ENCODE results near the gene PABPN1.

DNA sequence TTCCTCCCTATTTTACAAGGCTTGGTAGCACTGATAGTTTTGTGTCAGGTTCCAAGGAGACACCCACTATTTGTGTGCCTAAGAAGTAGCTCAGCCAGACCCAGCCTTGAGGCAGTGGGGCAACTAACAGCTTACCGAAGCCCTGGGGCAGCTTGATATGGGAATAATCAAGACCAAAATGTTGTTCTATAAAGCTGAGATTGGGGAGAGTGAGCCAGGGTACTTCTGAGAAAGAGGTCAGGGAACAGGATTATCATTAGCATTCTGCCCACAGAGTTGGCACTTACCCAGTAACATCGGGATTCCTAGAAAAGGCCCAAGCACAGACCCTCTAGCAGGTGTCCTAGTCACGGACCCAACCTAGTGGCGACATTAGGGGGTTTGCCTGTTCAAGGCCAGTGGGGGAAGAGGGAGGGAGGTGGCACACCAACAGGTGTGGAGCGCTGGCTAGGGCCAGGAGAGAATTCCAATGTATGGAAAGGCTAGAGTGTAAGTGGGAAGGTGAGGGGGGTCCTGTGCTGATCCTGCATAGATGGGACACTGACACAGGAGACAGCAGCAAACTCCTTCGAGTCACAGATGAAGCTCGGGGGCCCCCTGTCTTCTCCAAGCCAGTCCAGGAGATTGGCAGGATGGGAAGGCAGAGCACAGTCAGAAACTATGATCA, 23.5 kb upstream of the PABPN1 start:
- TF ChIP-seq, protein P1, sequence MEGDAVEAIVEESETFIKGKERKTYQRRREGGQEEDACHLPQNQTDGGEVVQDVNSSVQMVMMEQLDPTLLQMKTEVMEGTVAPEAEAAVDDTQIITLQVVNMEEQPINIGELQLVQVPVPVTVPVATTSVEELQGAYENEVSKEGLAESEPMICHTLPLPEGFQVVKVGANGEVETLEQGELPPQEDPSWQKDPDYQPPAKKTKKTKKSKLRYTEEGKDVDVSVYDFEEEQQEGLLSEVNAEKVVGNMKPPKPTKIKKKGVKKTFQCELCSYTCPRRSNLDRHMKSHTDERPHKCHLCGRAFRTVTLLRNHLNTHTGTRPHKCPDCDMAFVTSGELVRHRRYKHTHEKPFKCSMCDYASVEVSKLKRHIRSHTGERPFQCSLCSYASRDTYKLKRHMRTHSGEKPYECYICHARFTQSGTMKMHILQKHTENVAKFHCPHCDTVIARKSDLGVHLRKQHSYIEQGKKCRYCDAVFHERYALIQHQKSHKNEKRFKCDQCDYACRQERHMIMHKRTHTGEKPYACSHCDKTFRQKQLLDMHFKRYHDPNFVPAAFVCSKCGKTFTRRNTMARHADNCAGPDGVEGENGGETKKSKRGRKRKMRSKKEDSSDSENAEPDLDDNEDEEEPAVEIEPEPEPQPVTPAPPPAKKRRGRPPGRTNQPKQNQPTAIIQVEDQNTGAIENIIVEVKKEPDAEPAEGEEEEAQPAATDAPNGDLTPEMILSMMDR (conservative IDR thresholded peaks at IDR 0.05): no peak
- no peak for TF ChIP-seq ZFX (IDR thresholded peaks at IDR 0.05)
